ENCODE data around the gene MYO1D.
"Not testable (repeated sequence)": the region's sequence is repeated elsewhere in the genome, so short reads cannot be mapped to it uniquely, and the experiment has no call there.

The MYO1D gene

DNA sequence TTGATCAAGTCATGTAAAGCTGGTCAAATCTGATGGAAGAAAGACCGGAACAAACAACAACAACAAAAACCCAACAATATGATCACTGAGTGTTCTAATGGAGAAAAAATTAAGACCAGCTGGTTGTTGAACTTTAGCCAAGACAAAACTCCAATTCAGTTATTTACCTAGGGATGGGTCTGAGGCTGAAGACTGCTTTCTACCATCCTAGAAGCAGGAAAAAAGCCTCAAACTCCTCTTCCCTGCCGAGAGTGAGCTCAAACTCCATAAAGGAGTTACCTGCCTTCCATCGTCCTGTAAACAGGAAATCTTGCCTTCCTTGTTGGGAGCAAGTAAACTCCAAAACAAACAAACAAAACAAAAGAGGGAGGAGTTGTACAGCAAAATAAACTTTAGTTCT, 28.0 kb upstream of the MYO1D start:
- no peak for ATAC-seq
- Mint-ChIP-seq H3K27ac (peak overlapping the region in 1 of 2 donors; percentile 83), H3K9me3 (no peaks in the 10 kb centered on the region), H3K4me3 (no peak overlapping the region), H3K27me3 (peaks cover 41% of the 10 kb centered on the region), H3K4me1 (peaks cover 27% of the 10 kb centered on the region)
- no peak for DNase-seq

DNA sequence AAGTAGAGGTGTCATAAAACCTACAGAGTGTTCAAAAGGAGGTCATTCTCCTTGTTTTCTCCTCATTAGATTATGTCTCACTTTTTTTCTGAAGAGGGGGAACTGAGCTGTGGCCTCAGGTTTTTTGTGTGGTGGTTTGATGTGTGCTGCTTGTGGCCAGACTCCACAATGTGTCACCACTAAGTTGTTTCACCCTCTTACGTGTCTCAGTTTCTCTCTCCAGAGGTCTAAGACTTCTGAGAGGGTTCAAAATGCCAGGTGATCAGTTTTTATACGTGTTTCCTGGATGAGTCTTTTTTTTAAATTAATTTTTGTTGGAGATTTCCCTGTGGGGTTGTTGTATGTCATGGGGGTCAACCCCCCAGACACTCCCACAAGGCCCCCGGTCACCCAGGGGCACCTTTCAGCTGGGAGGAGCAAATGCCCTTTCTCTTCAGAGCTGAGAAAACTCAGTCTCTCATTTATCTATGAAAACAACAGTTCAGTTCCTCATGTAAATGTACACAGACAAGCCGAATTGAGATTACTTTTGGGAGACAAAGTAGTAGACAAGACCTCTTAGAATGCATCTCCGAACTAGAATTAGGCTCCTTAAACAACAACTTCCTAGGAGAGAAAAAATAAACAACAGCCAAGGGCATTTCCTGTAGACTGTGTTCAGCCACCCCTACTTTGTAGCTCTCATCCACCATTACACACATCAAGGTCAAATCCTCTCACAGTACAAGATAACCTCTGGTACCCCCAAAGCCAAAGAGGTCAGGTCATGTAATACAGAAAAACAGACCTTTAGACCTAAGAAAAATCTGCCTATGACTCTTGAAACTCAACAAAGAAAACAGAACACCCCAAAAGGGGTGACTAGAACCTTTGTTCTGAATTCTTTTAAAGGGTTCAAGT, 27.1 kb upstream of the MYO1D start:
- no peaks in the 10 kb centered on the region for H3K9me3 Mint-ChIP-seq
- peak overlapping the region; percentile 25 to 58 for H3K4me3 Mint-ChIP-seq
- peak overlapping the region; percentile 80 to 83 for H3K27ac Mint-ChIP-seq
- H3K4me1 Mint-ChIP-seq = peaks cover 27% of the 10 kb centered on the region
- DNase-seq (peak; percentile 36 to 65), ATAC-seq (peak; percentile 100)
- peaks cover 32% of the 10 kb centered on the region for H3K27me3 Mint-ChIP-seq

DNA sequence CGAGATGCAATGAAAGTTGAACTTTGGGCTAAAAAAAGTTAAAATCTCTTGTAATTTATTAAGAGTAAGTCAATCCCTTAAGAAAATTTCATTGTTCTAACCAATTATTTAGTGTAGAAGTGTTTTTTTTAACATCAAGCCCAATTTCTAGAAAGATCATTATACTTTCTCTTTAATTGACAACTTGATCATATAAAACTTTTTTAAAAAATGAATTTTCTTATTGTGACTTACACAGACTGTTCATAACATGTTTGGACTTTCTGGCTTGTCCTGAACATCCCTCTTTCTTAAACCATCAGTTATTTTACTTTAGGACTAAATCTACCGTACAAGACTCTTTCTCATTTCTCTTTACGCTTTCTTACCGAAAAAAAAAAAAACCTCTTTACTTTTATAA, 24.8 kb upstream of the MYO1D start:
- Mint-ChIP-seq H3K27ac (no peak overlapping the region), H3K4me3 (no peak overlapping the region), H3K9me3 (no peaks in the 10 kb centered on the region), H3K27me3 (peaks cover 30% of the 10 kb centered on the region), H3K4me1 (peaks cover 27% of the 10 kb centered on the region)
- ATAC-seq (no peak), DNase-seq (no peak)

DNA sequence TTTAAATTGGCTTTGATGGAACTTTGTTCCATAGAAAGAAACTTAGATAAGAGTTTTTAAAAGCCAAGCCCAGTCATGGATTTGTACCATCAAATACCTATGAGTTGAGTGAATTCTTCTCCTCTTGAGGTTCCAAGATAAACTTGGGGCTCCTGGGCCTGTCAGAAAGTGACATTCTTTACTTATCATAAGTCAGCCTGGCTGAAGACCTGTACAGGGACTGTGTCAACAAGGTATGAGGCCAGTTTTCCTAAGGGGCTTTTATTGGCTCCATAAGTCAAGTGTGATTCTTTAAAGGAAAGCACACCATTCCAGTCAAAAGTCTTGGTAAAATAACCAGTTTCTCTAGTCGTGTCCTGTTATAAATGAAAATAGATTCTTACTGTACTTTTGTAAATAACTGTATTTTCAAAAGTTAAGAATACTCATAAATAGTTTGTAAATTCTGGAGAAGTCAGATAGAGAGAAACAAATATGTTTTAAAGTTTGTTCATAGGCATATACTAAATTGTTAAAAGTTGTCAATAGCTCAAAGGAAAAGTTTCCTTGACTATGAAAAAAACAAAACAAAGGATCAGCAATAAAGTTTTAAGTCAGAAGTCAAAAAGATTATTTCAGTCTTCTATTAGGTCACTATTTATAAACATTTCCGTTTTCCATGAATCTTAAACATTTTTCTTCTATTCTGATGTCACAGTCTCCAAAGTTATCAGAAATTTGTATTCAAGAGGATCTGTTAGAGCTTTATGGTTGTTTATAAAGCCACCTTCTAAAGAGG, 22.5 kb upstream of the MYO1D start:
- H3K9me3 Mint-ChIP-seq = no peaks in the 10 kb centered on the region
- H3K27me3 Mint-ChIP-seq = peaks cover 22% of the 10 kb centered on the region
- peaks cover 13% of the 10 kb centered on the region for H3K4me1 Mint-ChIP-seq
- ATAC-seq (no peak), DNase-seq (no peak)
- H3K27ac Mint-ChIP-seq = no peak overlapping the region
- H3K4me3 Mint-ChIP-seq = no peak overlapping the region

DNA sequence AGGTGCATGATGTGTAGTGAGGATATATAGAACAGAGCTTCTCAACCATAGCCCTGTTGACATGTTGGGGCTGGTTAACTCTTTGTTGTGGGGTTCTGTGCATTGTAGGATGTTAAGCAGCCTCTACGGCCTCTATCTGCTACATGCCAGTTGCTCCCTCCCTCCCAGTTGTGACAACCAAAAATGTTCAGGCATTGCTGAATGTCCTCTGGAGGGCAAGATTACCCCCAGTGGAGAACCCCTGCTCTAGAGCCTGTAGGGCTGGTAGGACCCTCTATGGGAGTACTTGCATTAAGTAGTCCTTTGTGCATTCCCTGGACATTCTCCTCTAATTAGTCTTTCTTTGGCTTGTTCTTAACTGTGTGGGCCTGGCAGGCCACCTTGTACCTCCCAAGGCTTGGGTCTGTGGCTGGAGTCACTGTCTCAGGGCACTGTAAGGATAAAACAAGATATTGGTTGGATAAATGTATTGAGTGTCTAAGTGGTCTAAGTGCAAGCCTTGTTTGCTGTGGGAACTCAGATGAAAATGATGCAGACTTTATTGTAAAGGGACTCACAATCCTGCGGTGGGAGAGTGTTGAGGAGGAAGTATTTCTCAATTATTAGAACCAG, 19.8 kb upstream of the MYO1D start:
- H3K27ac Mint-ChIP-seq = no peak overlapping the region
- no peaks in the 10 kb centered on the region for H3K9me3 Mint-ChIP-seq
- peaks cover 22% of the 10 kb centered on the region for H3K27me3 Mint-ChIP-seq
- no peak overlapping the region for H3K4me3 Mint-ChIP-seq
- no peaks in the 10 kb centered on the region for H3K4me1 Mint-ChIP-seq
- DNase-seq = no peak
- no peak for ATAC-seq

DNA sequence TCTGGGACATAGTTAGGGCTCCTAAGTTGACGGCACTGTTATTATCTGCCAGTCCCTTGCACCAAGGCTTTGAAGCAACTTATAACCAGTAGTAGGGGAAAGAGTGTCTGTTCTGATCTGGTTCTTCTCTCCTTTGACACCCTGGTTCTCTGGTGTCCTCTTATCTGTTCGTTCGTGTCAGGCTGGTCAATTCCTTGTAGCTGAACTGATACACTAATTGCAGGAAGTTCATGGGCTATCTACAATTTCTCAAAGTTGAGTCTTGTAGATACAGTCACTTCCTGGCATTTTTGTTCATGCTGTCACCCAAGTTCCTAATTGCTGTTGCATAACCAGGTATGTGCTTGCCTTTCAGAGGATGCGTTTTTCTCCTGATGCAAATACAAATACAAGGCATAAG, 17.3 kb upstream of the MYO1D start:
- ATAC-seq = no peak
- H3K4me3 Mint-ChIP-seq = no peak overlapping the region

DNA sequence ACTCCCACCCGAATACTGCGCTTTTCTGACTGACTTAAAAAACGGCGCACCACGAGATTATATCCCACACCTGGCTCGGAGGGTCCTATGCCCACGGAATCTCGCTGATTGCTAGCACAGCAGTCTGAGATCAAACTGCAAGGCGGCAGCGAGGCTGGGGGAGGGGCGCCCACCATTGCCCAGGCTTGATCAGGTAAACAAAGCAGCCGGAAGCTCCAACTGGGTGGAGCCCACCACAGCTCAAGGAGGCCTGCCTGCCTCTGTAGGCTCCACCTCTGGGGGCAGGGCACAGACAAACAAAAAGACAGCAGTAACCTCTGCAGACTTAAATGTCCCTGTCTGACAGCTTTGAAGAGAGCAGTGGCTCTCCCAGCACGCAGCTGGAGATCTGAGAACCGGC, 10.5 kb upstream of the MYO1D start:
- ATAC-seq = not testable (repeated sequence)

More for the DNA sequence above, 17.3 kb upstream of the MYO1D start:
- H3K27me3 Mint-ChIP-seq = peaks cover 22% of the 10 kb centered on the region
- DNase-seq = no peak
- H3K4me1 Mint-ChIP-seq = no peaks in the 10 kb centered on the region
- no peaks in the 10 kb centered on the region for H3K9me3 Mint-ChIP-seq
- no peak overlapping the region for H3K27ac Mint-ChIP-seq

DNA sequence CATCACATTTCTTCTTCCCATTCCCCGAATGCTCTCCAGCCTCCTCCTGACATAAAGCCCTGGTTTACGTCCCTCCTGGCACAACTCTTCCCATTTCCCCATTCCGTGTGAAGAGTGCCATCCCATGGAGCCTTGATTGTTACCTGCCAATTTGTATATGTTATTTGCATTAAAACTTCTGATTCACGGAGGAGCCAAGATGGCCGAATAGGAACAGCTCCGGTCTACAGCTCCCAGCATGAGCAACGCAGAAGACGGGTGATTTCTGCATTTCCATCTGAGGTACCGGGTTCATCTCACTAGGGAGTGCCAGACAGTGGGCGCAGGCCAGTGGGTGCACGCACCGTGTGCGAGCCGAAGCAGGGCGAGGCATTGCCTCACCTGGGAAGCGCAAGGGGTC, 10.0 kb upstream of the MYO1D start:
- H3K4me1 Mint-ChIP-seq, ATAC-seq, H3K4me3 Mint-ChIP-seq, DNase-seq, H3K9me3 Mint-ChIP-seq, H3K27ac Mint-ChIP-seq: not testable (repeated sequence)
- H3K27me3 Mint-ChIP-seq = peaks cover 39% of the 10 kb centered on the region

More for the DNA sequence above, 10.5 kb upstream of the MYO1D start:
- not testable (repeated sequence) for H3K27ac Mint-ChIP-seq, H3K9me3 Mint-ChIP-seq, H3K4me1 Mint-ChIP-seq, H3K4me3 Mint-ChIP-seq
- H3K27me3 Mint-ChIP-seq = peaks cover 39% of the 10 kb centered on the region
- DNase-seq = peak in 1 of 2 donors; percentile 35

DNA sequence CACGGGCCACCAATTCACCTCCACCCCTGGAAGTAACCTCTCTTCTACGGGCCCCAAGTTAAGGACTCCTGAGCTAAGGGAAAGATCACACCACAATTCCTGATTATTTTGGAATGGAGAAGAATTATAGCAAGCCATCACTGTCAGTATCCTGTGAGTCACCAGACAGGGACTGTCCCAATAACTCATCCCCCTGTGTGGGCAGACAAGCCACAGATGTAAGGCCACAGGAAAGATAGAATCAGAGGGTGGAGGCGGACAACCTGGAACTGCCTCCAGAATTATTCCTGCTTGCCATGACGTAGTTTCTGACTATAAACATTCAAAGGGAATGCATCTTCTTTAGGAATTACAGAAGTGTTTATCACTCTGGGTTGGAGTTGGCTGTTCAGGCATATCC, 5.8 kb upstream of the MYO1D start:
- ATAC-seq (peak; percentile 90), DNase-seq (peak in 1 of 2 donors; percentile 29)
- H3K9me3 Mint-ChIP-seq = no peaks in the 10 kb centered on the region
- peaks cover 12% of the 10 kb centered on the region for H3K4me1 Mint-ChIP-seq
- H3K27ac Mint-ChIP-seq = no peak overlapping the region
- H3K4me3 Mint-ChIP-seq = no peak overlapping the region
- peaks cover 46% of the 10 kb centered on the region for H3K27me3 Mint-ChIP-seq

DNA sequence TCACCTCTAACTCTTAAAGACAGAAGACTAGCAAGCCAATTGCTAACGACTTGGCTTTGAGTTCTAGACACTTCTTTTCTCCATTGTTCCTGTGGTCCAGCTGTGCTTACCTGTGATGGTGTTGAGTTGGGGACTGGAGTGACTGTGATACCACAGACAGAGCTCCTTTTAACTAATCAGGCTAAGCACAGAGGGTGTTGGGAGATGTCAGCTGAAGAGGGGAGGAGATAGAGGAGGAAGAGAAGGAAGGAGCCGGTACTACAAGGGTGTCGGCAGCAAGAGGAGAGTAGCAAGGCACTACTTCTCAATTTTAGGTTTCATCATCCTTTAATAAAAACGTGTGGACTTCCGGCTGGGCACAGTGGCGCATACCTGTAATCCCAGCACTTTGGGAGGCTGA, 5.1 kb upstream of the MYO1D start:
- Mint-ChIP-seq H3K4me3 (no peak overlapping the region), H3K27ac (peak overlapping the region in 1 of 2 donors; percentile 59), H3K4me1 (peaks cover 12% of the 10 kb centered on the region), H3K9me3 (no peaks in the 10 kb centered on the region), H3K27me3 (peaks cover 45% of the 10 kb centered on the region)
- DNase-seq (no peak), ATAC-seq (no peak)

DNA sequence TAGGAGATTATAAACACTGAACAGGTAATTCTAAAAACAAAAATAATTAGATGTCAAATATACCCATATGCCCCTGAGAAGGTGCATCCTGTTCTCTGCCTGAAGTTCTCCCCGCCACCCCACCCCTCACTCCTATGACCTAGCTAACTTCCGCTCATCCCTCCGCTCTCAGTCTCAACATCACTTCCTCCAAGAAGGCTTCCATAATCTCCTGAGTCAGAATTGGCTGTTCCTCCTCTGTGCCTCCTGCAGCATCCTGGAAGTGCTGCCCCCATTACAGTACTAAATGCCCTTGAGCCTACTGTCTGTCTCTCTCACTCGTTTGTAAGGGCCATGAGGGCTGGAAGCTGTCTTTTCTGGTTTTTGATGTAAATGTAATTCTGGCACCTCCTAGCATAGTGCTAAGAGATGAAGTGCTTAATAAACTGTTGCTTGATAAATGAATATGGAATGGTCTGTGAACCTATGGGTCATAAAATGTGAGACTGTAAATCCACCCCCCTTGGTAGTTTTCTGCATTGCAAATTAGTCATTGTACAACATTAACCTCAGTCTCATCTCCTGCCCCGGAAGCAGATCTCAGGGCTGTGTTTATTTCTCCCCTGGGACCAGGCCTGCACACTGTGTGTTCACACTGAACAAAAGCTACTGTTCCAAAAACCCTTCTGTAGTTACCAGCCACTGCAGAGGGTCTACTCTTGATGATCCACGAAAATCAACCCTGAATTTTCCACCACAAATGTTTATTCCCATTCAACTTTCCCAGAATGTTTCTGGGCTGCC, 3.9 kb upstream of the MYO1D start:
- DNase-seq = no peak
- no peaks in the 10 kb centered on the region for H3K9me3 Mint-ChIP-seq
- ATAC-seq = no peak
- H3K27ac Mint-ChIP-seq = no peak overlapping the region
- H3K4me3 Mint-ChIP-seq = no peak overlapping the region
- peaks cover 34% of the 10 kb centered on the region for H3K27me3 Mint-ChIP-seq
- H3K4me1 Mint-ChIP-seq = peaks cover 17% of the 10 kb centered on the region

DNA sequence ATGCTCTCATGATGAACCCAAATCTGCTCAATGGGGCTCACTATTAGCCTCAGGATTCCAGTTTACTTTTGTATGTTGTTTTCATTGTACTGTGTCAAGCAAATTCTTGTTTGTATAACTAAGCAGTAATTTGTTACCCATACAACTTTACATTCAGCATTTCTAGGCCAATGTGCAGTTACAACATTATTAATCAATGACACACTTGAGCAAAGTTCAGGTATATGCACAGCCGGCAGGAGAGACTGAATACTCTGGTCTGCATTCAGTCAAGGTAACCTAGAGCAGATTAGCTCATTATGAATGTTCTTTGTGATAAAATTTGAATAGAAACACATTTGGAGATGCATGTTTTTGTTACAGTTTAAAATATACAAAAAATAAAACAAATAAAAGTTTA, 2.2 kb upstream of the MYO1D start:
- no peak for ATAC-seq
- no peak overlapping the region for H3K4me3 Mint-ChIP-seq
- no peak overlapping the region for H3K27ac Mint-ChIP-seq

DNA sequence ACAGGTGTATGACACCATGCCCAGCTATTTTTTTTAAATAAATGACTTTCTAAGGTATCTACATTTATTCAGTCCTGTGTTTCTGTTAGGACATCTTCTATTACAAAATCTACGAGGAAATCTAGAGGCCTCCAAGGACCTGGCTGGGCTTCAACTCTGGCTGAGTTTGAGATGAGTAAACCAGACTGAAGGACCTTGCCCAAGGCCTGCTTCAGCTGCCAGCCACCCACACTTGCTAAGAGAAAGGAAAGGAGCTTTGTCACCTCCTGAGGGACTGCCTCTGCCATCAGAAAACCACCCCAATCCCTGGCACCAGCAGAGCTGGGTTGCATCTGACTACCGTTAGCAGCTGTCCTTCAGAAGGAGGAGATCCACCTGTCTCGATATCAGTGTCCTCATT, 1.3 kb upstream of the MYO1D start:
- Mint-ChIP-seq H3K9me3 (no peaks in the 10 kb centered on the region), H3K4me3 (no peak overlapping the region), H3K27me3 (peaks cover 8% of the 10 kb centered on the region), H3K4me1 (peaks cover 20% of the 10 kb centered on the region), H3K27ac (no peak overlapping the region)
- no peak for DNase-seq
- ATAC-seq = no peak

More for the DNA sequence above, 2.2 kb upstream of the MYO1D start:
- no peak for DNase-seq
- Mint-ChIP-seq H3K9me3 (no peaks in the 10 kb centered on the region), H3K4me1 (peaks cover 20% of the 10 kb centered on the region), H3K27me3 (peaks cover 18% of the 10 kb centered on the region)

DNA sequence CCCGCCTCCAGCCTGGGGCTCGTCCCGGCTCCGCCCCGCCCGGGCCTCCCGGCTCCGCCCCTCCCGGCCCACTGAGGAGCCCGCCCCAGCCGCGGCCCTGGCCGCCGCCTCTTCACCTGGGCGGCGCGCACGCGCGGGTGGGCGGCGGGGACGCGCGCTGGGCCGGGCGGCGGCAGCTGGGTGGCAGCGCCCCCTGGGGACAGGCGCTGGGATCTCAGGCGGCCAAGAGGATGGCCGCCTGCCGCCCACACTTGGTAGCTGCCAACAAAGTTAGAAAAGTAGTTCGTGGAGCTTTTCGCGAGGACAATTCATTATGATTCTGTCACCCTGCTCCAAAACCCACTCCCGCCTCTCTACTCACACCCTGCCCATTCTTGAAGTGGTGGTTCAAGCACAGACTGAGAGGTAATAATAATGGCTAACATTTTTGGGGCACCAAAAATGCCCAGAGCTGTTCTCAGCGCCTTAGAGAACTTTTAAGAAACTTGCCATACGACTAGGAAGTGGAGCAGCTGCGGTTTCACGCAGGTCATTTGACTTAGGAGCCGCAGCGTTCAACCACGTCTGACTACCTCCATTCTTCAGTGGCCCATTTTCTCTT, 340 bp upstream of the MYO1D start:
- H3K27ac Mint-ChIP-seq = no peak overlapping the region
- H3K27me3 Mint-ChIP-seq = peaks cover 7% of the 10 kb centered on the region
- H3K9me3 Mint-ChIP-seq = no peaks in the 10 kb centered on the region
- peaks cover 13% of the 10 kb centered on the region for H3K4me1 Mint-ChIP-seq
- H3K4me3 Mint-ChIP-seq = peak overlapping the region; percentile 61 to 72
- peak; percentile 94 to 97 for DNase-seq
- peak; percentile 96 for ATAC-seq
